ENCODE measurements around the gene GRPEL1. TPM values are rescaled to one million over a fixed set of nuclear protein-coding genes. Genes with fewer than 3 reads are reported as not detected.
A peak's percentile ranks its signal among the peaks of the same experiment; 100 is the strongest.
"Not testable (repeated sequence)": the region's sequence is repeated elsewhere in the genome, so short reads cannot be mapped to it uniquely, and the experiment has no call there.

Gene GRPEL1
- polyA plus RNA-seq, 1 of the 3 experiments (the other 2 are of a cell fraction): 29.8 TPM

GRCh38 chr4:7103031-7103606, 35.3 kb upstream of the GRPEL1 start (continued):
- TF ChIP-seq RXRA (IDR thresholded peaks at IDR 0.05; ENCODE audit: borderline replicate concordance, low read depth) (no peak), SMC3 (IDR thresholded peaks at IDR 0.05; ENCODE audit: low read depth, low read length) (no peak), ELF1 (IDR thresholded peaks at IDR 0.05) (no peak), MXI1 (IDR thresholded peaks at IDR 0.05; ENCODE audit: low read depth, low read length) (no peak; the same call in 1 of the 2 replicates), RFX5 (IDR thresholded peaks at IDR 0.05; ENCODE audit: low read length) (no peak), FOXJ3 (CRISPR knock-in tag; IDR thresholded peaks at IDR 0.05) (no peak), RAD21 (IDR thresholded peaks at IDR 0.05; ENCODE audit: low read length) (peak; percentile 5; the same call in 1 of the 2 replicates), GABPA (IDR thresholded peaks at IDR 0.05; ENCODE audit: low read depth) (no peak), REST (IDR thresholded peaks at IDR 0.05; ENCODE audit: low read depth, low read length) (no peak), RCOR1 (IDR thresholded peaks at IDR 0.05; ENCODE audit: low read length) (no peak), POLR2AphosphoS5 (IDR thresholded peaks at IDR 0.05; ENCODE audit: low read depth, low read length) (peak; percentile 88), NRF1 (IDR thresholded peaks at IDR 0.05; ENCODE audit: low read depth, low read length) (no peak), CHD2 (IDR thresholded peaks at IDR 0.05; ENCODE audit: low read length, partially characterized antibody) (no peak), GATA2 (CRISPR knock-in tag; IDR thresholded peaks at IDR 0.05) (no peak), TAF1 (IDR thresholded peaks at IDR 0.05; ENCODE audit: borderline replicate concordance, low read depth, low read length) (peak; percentile 54; the same call in 1 of the 2 replicates)
- TF ChIP-seq, protein P1, sequence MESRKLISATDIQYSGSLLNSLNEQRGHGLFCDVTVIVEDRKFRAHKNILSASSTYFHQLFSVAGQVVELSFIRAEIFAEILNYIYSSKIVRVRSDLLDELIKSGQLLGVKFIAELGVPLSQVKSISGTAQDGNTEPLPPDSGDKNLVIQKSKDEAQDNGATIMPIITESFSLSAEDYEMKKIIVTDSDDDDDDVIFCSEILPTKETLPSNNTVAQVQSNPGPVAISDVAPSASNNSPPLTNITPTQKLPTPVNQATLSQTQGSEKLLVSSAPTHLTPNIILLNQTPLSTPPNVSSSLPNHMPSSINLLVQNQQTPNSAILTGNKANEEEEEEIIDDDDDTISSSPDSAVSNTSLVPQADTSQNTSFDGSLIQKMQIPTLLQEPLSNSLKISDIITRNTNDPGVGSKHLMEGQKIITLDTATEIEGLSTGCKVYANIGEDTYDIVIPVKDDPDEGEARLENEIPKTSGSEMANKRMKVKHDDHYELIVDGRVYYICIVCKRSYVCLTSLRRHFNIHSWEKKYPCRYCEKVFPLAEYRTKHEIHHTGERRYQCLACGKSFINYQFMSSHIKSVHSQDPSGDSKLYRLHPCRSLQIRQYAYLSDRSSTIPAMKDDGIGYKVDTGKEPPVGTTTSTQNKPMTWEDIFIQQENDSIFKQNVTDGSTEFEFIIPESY (IDR thresholded peaks at IDR 0.05; ENCODE audit: borderline replicate concordance, low read depth): no peak
- TF ChIP-seq, protein P2, sequence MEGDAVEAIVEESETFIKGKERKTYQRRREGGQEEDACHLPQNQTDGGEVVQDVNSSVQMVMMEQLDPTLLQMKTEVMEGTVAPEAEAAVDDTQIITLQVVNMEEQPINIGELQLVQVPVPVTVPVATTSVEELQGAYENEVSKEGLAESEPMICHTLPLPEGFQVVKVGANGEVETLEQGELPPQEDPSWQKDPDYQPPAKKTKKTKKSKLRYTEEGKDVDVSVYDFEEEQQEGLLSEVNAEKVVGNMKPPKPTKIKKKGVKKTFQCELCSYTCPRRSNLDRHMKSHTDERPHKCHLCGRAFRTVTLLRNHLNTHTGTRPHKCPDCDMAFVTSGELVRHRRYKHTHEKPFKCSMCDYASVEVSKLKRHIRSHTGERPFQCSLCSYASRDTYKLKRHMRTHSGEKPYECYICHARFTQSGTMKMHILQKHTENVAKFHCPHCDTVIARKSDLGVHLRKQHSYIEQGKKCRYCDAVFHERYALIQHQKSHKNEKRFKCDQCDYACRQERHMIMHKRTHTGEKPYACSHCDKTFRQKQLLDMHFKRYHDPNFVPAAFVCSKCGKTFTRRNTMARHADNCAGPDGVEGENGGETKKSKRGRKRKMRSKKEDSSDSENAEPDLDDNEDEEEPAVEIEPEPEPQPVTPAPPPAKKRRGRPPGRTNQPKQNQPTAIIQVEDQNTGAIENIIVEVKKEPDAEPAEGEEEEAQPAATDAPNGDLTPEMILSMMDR (IDR thresholded peaks at IDR 0.05): no peak; the same call in 1 of the 2 replicates

GRCh38 chr4:7102516-7102909, 34.6 kb upstream of the GRPEL1 start:
- ChIA-PET CTCF (interaction anchor here (0.6 to 2.8 kb wide), 23 partner anchors 9 to 319 kb away, joined by 3 to 14 read pairs (median 5); partner anchors contain the start of gene GRPEL1), POLR2A (interaction anchor here (1.1 kb wide), 1 partner anchor 35 kb away, joined by 3 read pairs; the partner anchor contains the start of gene GRPEL1)
- H3K4me1 ChIP-seq (ENCODE audit: control insufficient read depth in 1 of 2, insufficient read depth in 2 of 2, low read depth in 1 of 2, low read length in 1 of 2): peaks cover 7 to 21% of the 10 kb centered on the region in 2 experiments; a peak in 2 of 4 replicates
- H3K4me2 ChIP-seq: peak overlapping the region; percentile 98
- H3K9me2 ChIP-seq; H3K36me3 ChIP-seq (replicated peaks in 1 of 2; ENCODE audit: control insufficient read depth in 1 of 2, insufficient read depth in 2 of 2, low read length in 1 of 2); H3K27me3 ChIP-seq (ENCODE audit: insufficient read depth); H3K9me3 ChIP-seq; H3F3A ChIP-seq (replicated peaks; ENCODE audit: insufficient read depth); H4K20me1 ChIP-seq (ENCODE audit: insufficient read depth); H3K79me2 ChIP-seq (ENCODE audit: insufficient read depth); DNase-seq; H3K27ac ChIP-seq (ENCODE audit: low read depth in 2 of 2, low read length in 1 of 2): not testable (repeated sequence)
- H2AFZ ChIP-seq (ENCODE audit: low read depth): peak overlapping the region; percentile 97
- WGBS (ENCODE audit: low lambda C conversion rate): 44% methylated on average over 12 of the region's 12 CpGs
- H3K9ac ChIP-seq: peak overlapping the region; percentile 73
- H3K4me3 ChIP-seq (ENCODE audit: low read depth in 2 of 2, low read length in 1 of 2): peak overlapping the region; percentile 68 to 82

All from SK-N-SH (cell line).